ENCODE measurements around the gene HMX1.

Gene HMX1

GRCh38 chr4:8850830-8851188 lies 20.8 kb downstream of the HMX1 start:
- no peaks in the 10 kb centered on the region for H3K36me3 ChIP-seq (ENCODE audit: control insufficient read depth, insufficient read depth, low read length)
- H3K4me3 ChIP-seq (ENCODE audit: low read depth, low read length) = no peak overlapping the region
- peaks cover 49% of the 10 kb centered on the region for H3K27me3 ChIP-seq (ENCODE audit: control insufficient read depth, insufficient read depth, low read length)
- no peaks in the 10 kb centered on the region for H3K9me3 ChIP-seq (ENCODE audit: control insufficient read depth, insufficient read depth, low read length)
- no peak overlapping the region for H3K9ac ChIP-seq (ENCODE audit: low read depth, low read length)
- no peak overlapping the region for H3K27ac ChIP-seq (ENCODE audit: low read depth, low read length)
- peaks cover 14% of the 10 kb centered on the region; the same call in 1 of the 2 replicates for H3K4me1 ChIP-seq (ENCODE audit: control insufficient read depth, insufficient read depth, low read length)

- no peaks in the 10 kb centered on the region for H3K9me3 ChIP-seq (ENCODE audit: control insufficient read depth, insufficient read depth, low read length)
- no peaks in the 10 kb centered on the region for H3K36me3 ChIP-seq (ENCODE audit: control insufficient read depth, insufficient read depth, low read length)
- H3K4me1 ChIP-seq (ENCODE audit: control insufficient read depth, insufficient read depth, low read length) = peaks cover 9% of the 10 kb centered on the region; the same call in 1 of the 2 replicates
- H3K27ac ChIP-seq (ENCODE audit: low read depth, low read length) = no peak overlapping the region
- no peak overlapping the region for H3K4me3 ChIP-seq (ENCODE audit: low read depth, low read length)
- no peak overlapping the region for H3K9ac ChIP-seq (ENCODE audit: low read depth, low read length)
- peaks cover 43% of the 10 kb centered on the region for H3K27me3 ChIP-seq (ENCODE audit: control insufficient read depth, insufficient read depth, low read length)
Observed at GRCh38 chr4:8850074-8850829, 21.4 kb downstream of the HMX1 start.

- Histone ChIP-seq H3K36me3 (ENCODE audit: control insufficient read depth, insufficient read depth, low read length) (no peaks in the 10 kb centered on the region), H3K9ac (ENCODE audit: low read depth, low read length) (no peak overlapping the region), H3K27ac (ENCODE audit: low read depth, low read length) (no peak overlapping the region), H3K4me1 (ENCODE audit: control insufficient read depth, insufficient read depth, low read length) (peaks cover 3% of the 10 kb centered on the region; the same call in 1 of the 2 replicates), H3K4me3 (ENCODE audit: low read depth, low read length) (no peak overlapping the region), H3K9me3 (ENCODE audit: control insufficient read depth, insufficient read depth, low read length) (no peaks in the 10 kb centered on the region), H3K27me3 (ENCODE audit: control insufficient read depth, insufficient read depth, low read length) (peaks cover 35% of the 10 kb centered on the region)
Observed at GRCh38 chr4:8849266-8850073, 22.2 kb downstream of the HMX1 start.

- Histone ChIP-seq H3K9me3 (ENCODE audit: control insufficient read depth, insufficient read depth, low read length) (no peaks in the 10 kb centered on the region), H3K4me3 (ENCODE audit: low read depth, low read length) (no peak overlapping the region), H3K4me1 (ENCODE audit: control insufficient read depth, insufficient read depth, low read length) (peaks cover 3% of the 10 kb centered on the region; the same call in 1 of the 2 replicates), H3K27ac (ENCODE audit: low read depth, low read length) (no peak overlapping the region), H3K27me3 (ENCODE audit: control insufficient read depth, insufficient read depth, low read length) (peaks cover 27% of the 10 kb centered on the region), H3K9ac (ENCODE audit: low read depth, low read length) (no peak overlapping the region), H3K36me3 (ENCODE audit: control insufficient read depth, insufficient read depth, low read length) (no peaks in the 10 kb centered on the region)
Observed at GRCh38 chr4:8848507-8849265, 23.0 kb downstream of the HMX1 start.

GRCh38 chr4:8847764-8848163 lies 23.9 kb downstream of the HMX1 start:
- Histone ChIP-seq H3K27me3 (ENCODE audit: control insufficient read depth, insufficient read depth, low read length) (peaks cover 22% of the 10 kb centered on the region), H3K4me3 (ENCODE audit: low read depth, low read length) (no peak overlapping the region), H3K9ac (ENCODE audit: low read depth, low read length) (no peak overlapping the region)

GRCh38 chr4:8847331-8847730 lies 24.3 kb downstream of the HMX1 start:
- no peak overlapping the region for H3K4me3 ChIP-seq (ENCODE audit: low read depth, low read length)
- no peaks in the 10 kb centered on the region for H3K36me3 ChIP-seq (ENCODE audit: control insufficient read depth, insufficient read depth, low read length)
- H3K9me3 ChIP-seq (ENCODE audit: control insufficient read depth, insufficient read depth, low read length) = no peaks in the 10 kb centered on the region
- no peak overlapping the region for H3K9ac ChIP-seq (ENCODE audit: low read depth, low read length)
- H3K27ac ChIP-seq (ENCODE audit: low read depth, low read length) = no peak overlapping the region
- peaks cover 3% of the 10 kb centered on the region; the same call in 1 of the 2 replicates for H3K4me1 ChIP-seq (ENCODE audit: control insufficient read depth, insufficient read depth, low read length)
- peaks cover 20% of the 10 kb centered on the region for H3K27me3 ChIP-seq (ENCODE audit: control insufficient read depth, insufficient read depth, low read length)

More at GRCh38 chr4:8847764-8848163, 23.9 kb downstream of the HMX1 start:
- H3K36me3 ChIP-seq (ENCODE audit: control insufficient read depth, insufficient read depth, low read length) = no peaks in the 10 kb centered on the region
- no peaks in the 10 kb centered on the region for H3K9me3 ChIP-seq (ENCODE audit: control insufficient read depth, insufficient read depth, low read length)
- H3K4me1 ChIP-seq (ENCODE audit: control insufficient read depth, insufficient read depth, low read length) = peaks cover 3% of the 10 kb centered on the region; the same call in 1 of the 2 replicates
- H3K27ac ChIP-seq (ENCODE audit: low read depth, low read length) = no peak overlapping the region

- H3K36me3 ChIP-seq (ENCODE audit: control insufficient read depth, insufficient read depth, low read length) = no peaks in the 10 kb centered on the region
- no peak overlapping the region for H3K9ac ChIP-seq (ENCODE audit: low read depth, low read length)
- H3K27ac ChIP-seq (ENCODE audit: low read depth, low read length) = no peak overlapping the region
- H3K4me3 ChIP-seq (ENCODE audit: low read depth, low read length) = no peak overlapping the region
- peaks cover 16% of the 10 kb centered on the region for H3K27me3 ChIP-seq (ENCODE audit: control insufficient read depth, insufficient read depth, low read length)
- H3K9me3 ChIP-seq (ENCODE audit: control insufficient read depth, insufficient read depth, low read length) = no peaks in the 10 kb centered on the region
- H3K4me1 ChIP-seq (ENCODE audit: control insufficient read depth, insufficient read depth, low read length) = peaks cover 3% of the 10 kb centered on the region; the same call in 1 of the 2 replicates
Observed at GRCh38 chr4:8846826-8847225, 24.8 kb downstream of the HMX1 start.

- Histone ChIP-seq H3K9ac (ENCODE audit: low read depth, low read length) (no peak overlapping the region), H3K4me1 (ENCODE audit: control insufficient read depth, insufficient read depth, low read length) (peaks cover 3% of the 10 kb centered on the region; the same call in 1 of the 2 replicates), H3K36me3 (ENCODE audit: control insufficient read depth, insufficient read depth, low read length) (no peaks in the 10 kb centered on the region), H3K4me3 (ENCODE audit: low read depth, low read length) (no peak overlapping the region), H3K27ac (ENCODE audit: low read depth, low read length) (no peak overlapping the region), H3K9me3 (ENCODE audit: control insufficient read depth, insufficient read depth, low read length) (no peaks in the 10 kb centered on the region), H3K27me3 (ENCODE audit: control insufficient read depth, insufficient read depth, low read length) (peaks cover 14% of the 10 kb centered on the region)
Observed at GRCh38 chr4:8846046-8846720, 25.5 kb downstream of the HMX1 start.

- Histone ChIP-seq H3K4me3 (ENCODE audit: low read depth, low read length) (no peak overlapping the region), H3K27me3 (ENCODE audit: control insufficient read depth, insufficient read depth, low read length) (peaks cover 14% of the 10 kb centered on the region), H3K27ac (ENCODE audit: low read depth, low read length) (no peak overlapping the region), H3K9ac (ENCODE audit: low read depth, low read length) (no peak overlapping the region), H3K4me1 (ENCODE audit: control insufficient read depth, insufficient read depth, low read length) (peaks cover 3% of the 10 kb centered on the region; the same call in 1 of the 2 replicates), H3K36me3 (ENCODE audit: control insufficient read depth, insufficient read depth, low read length) (no peaks in the 10 kb centered on the region), H3K9me3 (ENCODE audit: control insufficient read depth, insufficient read depth, low read length) (no peaks in the 10 kb centered on the region)
Observed at GRCh38 chr4:8844976-8845690, 26.5 kb downstream of the HMX1 start.

GRCh38 chr4:8843597-8843996 lies 28.0 kb downstream of the HMX1 start:
- Histone ChIP-seq H3K36me3 (ENCODE audit: control insufficient read depth, insufficient read depth, low read length) (no peaks in the 10 kb centered on the region), H3K4me3 (ENCODE audit: low read depth, low read length) (no peak overlapping the region), H3K9ac (ENCODE audit: low read depth, low read length) (no peak overlapping the region), H3K27ac (ENCODE audit: low read depth, low read length) (no peak overlapping the region), H3K4me1 (ENCODE audit: control insufficient read depth, insufficient read depth, low read length) (peaks cover 3% of the 10 kb centered on the region; the same call in 1 of the 2 replicates), H3K9me3 (ENCODE audit: control insufficient read depth, insufficient read depth, low read length) (no peaks in the 10 kb centered on the region), H3K27me3 (ENCODE audit: control insufficient read depth, insufficient read depth, low read length) (peaks cover 4% of the 10 kb centered on the region; the same call in 1 of the 2 replicates)

Data from HUES48 (cell line).